ENCODE measurements around the gene TKT.

The TKT gene

DNA sequence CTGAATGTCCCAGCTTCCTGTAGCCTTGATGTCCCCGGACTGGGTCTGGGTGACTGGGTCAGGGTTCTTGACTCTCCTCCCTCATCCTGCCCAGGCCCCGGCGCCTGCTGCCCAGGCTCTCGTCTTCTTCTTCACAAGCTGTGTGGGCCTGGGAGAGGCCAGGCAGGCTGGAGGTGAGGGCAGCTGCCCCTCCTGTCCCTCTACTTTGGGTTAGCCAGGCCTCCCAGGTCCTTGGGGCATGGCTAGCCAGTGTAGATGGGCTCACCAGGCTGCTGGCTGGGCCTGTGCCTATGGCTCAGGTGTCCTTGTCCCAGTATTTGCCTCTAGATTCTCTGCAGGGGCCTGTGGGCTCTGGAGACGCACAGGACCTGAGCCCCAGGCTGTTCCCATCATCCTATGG is 31.8 kb downstream of the TKT start:
- DNase-seq (ENCODE audit: low spot score), result no peak

DNA sequence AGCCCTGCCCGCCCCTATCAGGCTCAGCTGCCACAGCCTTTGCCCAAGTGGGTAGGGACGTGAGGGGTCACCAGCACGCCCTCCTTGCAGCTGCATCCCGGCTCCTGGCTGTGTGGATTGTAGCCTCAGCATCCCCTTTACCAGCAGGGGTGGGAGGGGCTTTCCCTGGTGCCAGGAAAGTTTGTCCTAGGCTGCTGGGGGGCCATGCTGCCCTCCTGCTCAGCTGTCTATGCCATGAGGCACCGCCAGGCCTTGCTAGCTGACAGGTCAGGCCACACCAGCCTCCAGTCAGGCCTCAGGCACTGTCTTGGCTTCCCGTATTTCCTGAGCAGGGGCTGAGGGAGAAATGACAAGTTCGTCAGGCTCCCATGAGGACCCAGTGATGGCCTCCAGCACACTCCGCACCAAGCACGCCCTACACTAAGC is 32.3 kb downstream of the TKT start:
- no peak for DNase-seq (ENCODE audit: low spot score)

DNA sequence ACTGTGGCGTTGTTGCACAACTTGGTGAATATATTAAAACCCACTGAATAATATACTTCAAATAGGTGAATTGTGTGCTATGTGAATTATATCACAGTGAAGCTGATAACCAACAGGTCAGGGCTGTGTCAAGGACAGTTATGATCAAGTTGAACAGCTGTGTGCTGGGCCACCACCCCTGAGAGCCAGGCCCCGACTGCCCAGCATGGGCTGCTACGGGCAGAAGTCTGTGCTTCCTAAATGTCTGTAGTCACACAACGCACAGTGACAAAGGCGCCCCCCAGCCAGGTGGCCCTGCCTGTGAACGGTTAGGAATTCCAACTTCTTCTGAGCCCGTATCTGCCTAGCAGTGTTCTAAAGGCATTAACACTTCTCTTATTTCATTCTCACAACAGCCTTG is 32.8 kb downstream of the TKT start:
- no peak for DNase-seq (ENCODE audit: low spot score)

DNA sequence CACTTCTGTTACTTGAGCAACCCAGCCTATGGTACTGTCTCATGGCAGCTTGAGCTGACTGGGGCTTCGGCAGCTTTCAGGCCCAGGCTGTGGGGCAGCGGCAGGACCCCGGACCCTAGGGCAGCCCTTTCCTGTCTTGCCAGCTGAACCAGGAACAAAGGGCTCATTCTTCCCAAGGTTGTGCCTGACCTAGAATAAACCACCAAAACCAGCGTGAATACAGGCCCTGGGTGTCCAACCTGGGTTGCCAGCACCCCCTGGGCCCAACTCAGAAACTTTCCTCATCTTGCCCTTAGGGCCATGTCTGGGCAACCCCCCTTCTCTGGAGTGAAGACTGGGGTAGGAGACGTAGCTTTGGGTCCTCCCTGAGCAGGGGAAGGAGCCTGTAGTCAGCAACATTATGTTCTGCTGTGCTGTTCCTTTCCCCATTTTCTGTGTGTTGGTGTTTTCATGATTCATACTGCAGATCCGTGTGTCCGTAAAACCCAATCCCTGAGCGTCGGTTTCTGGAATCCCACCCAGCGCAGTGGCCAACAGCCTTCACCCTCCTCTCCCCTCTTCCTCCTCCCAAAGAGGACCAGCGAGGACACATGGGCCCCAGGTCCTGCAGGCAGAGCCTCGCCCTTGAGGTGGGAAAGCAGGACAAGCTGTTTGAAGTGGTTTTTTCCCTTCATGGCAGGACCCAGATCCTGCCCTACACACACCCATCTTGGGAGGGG is 33.5 kb downstream of the TKT start:
- DNase-seq (ENCODE audit: low spot score), result no peak

DNA sequence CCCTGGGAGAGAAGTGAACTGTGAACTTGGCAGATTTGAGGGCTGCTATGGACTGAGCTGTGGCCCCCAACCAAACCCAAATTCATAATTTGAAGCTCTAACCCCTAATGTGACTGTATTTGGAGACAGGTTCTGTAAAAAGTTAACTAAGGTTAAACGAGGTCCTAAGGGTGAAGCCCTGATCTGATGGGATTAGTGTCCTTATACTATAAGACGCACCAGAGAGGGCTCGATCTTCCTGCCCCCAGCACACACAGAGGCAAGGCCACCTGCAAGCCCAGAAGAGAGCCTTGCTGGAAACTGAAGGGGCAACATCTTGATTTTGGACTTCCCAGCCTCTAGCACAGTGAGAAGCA is 34.0 kb downstream of the TKT start:
- no peak for DNase-seq (ENCODE audit: low spot score)

DNA sequence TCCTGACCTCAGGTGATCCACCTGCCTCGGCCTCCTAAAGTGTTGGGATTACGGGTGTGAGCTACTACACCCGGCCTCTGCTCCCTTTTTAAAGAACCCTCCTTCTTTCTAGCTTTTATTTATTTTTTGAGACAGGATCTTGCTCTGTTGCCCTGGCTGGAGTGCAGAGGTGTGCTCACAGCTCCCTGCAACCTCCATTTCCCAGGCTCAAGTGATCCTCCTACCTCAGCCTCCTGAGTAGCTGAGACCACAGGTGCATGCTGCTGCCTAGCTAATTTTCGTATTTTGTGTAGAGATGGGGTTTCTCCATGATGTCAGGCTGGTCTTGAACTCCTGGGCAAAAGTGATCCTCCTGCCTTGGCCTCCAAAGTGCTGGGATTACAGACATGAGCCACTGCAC is 34.5 kb downstream of the TKT start:
- DNase-seq (ENCODE audit: low spot score), result no peak

DNA sequence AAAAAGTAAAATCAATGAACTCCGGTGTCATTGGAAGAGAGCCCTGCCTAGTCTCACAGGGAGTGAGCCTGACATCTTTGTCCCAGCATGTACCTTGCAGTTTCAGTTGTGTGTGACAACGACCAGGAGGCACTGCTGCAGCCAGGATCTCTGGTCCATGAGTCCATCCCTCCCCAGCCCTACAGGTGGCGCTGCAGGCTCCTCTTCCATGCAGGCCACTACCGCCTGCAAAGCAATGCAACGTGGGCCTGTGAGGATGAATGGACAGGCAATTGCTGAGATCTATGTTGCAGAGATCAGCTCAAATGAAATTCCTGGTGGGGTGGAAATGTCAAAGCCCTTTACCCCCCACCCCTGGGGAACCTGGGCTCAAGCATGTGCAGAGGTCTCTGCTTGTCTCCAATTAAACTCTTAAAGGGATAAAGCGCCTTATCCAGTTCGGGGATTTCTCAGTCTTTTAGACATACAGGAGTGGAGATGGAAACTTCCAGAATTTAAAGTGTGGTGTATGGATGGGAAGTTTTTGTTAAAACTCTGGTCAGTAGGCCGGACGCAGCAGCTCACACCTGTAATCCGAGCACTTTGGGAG is 35.8 kb downstream of the TKT start:
- peak; percentile 83 for DNase-seq (ENCODE audit: low spot score)

DNA sequence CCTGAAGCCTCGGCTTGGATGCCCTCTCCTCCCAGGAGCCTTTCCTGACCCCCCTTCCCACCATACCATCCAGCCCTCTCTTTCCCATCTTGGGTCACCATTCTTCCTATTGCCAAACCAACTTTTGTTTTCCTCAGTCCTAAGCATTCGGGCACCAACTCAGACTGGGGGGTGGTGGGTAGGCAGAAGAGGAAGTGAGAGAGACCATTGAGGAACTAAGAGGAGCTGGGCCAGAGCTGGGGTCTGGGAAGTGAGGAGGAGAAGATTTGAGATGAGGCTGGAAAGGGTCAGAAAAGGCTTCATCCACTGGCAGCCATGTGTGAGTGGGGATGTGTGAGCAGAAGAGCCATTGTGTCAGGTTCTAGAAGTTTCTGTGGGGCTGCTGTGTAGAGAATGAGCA is 37.7 kb downstream of the TKT start:
- no peak for DNase-seq (ENCODE audit: low spot score)

DNA sequence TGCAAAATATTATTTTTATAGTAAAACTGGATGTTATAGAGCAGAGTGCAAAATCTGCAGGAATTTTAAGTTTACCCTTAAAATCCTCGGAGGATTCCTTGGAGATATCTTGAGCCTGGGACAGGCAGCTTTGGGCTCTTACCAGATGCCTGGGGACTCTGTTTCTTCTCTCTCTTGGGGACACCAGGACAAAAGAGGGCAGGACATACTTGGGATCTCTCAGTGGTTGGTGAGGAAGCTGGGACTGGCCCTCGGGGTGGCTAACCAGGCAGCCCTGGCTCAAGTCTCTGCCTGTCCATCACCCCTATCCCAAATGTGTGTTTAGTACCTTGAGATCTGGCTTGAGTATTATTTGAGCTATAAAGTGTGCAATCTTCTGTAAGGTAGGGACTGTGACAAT is 38.6 kb downstream of the TKT start:
- DNase-seq (ENCODE audit: low spot score), result no peak

DNA sequence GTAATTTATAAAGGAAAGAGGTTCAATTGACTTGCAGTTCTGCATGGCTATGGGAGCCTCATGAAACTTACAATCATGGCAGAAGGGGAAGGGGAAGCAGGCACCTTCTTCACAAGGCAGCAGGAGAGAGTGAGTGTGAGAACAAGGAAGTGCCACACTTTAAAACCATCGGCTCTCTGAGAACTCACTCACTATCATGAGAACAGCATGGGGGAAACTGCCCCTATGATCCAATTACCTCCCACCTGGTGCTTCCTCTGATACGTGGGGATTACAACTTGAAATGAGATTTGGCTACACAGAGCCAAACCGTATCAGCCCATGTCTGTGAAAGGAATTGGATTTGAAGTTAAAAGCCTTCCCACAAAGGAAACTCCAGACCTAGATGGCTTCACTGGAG is 39.1 kb downstream of the TKT start:
- DNase-seq (ENCODE audit: low spot score), result no peak

DNA sequence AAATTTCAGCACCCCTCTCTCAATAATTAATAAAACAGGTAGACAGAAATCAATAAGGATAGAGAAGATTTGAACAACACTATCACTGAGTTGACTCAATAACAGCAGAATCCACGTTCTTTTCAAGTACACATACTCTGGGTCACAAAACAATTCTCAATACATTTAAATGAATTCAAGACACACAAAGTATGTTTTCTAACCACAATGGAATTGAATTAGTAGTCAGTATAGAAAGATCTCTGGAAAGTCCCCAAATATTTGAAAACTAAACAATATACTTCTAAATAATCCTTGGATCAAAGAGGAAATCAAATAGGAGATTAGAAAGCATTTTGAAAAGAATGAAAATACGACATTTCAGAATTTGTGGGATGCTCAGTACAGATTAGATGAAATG is 40.0 kb downstream of the TKT start:
- DNase-seq (ENCODE audit: low spot score), result no peak

DNA sequence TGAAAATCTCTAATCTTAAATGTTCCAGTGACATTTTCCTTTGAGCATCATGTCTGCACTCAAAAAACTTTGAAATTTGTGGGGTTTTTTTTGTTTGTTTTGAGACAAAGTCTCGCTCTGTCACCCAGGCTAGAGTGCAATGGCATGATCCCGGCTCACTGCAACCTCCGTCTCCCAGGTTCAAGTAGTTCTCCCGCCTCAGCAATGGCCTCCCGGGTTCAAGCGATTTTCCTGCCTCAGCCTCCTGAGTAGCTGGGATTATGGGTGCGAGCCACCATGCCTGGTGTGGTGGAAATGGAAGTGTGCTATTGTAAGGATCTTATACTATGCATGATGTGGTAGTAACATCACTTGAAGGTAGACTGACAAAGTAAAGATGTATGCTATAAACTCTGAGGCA is 42.5 kb downstream of the TKT start:
- no peak for DNase-seq (ENCODE audit: low spot score)

DNA sequence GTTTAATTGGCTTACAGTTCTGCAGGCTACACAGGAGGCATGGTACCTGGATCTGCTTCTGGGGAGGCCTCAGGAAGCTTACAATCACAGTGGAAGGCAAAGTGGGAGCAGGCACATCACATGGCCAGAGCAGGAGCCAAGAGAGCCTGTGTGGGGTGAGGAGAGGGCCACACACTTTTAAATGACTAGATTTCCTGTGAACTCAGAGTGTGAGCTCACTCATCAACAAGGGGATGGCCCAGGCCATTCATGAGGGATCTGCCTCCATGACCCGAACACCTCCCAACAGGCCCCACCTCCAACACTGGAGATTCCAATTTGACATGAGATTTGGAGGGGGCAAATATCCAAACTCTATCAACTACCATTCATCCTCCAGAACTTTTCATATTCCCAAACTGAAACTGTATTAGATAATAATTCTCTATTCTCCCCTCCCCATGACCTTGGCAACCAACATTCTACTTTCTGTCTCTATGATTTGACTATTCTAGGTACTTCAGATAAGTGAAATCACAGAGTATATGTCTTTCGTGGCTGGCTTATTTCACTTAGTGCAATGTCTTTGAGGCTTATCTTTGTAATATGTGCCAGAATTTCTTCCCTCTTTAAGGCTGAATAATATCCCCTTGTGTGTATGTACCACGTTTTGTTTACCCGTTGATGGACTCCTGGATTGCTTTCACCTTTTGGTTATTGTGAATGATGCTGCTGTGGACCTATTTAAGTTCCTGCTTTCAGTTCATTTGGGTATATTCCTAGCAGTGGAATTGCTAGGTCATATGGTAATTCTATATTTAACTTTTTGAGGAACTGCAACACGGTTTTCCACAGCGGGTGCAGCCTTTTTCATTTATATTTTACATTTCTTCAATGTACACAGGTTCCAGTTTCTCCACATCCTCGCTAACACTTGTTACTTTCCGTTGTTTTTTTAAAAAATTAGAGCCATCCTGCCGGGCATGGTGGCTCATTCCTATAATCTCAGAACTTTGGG is 43.8 kb downstream of the TKT start:
- no peak for DNase-seq (ENCODE audit: low spot score)

DNA sequence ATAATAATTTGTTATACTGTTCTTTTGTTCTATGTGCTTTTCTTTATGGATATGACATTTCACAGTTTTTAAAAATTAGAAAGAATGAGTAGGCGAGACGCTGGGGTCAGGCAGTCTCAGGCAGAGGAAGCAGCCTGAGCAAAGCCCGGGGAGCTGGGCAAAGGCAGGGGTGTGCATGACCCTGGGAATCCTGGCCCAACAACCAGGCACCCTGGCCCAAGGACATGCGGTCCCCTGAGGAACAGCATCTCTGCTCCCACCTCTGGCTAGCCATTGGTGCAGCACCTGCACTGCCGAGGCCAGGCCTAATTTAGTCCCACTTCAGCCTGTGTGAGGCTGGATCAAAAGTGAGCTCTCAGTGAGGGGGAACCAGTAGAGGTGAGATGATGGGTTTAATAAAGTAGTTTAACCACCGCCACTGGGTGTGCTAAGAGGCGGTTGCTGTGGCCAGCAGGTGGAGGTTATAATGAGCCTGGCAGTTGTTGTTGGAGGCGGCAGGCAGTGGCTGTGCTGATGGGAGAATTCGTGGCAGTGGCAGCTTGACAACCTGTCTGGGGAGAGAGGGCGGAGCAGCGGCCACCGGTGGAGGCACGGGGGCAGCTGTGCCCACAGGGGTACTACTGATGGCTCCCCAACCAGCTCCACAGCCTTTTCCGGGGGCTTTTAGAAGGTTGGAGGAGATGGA is 53.3 kb downstream of the TKT start:
- DNase-seq (ENCODE audit: low spot score), result no peak

DNA sequence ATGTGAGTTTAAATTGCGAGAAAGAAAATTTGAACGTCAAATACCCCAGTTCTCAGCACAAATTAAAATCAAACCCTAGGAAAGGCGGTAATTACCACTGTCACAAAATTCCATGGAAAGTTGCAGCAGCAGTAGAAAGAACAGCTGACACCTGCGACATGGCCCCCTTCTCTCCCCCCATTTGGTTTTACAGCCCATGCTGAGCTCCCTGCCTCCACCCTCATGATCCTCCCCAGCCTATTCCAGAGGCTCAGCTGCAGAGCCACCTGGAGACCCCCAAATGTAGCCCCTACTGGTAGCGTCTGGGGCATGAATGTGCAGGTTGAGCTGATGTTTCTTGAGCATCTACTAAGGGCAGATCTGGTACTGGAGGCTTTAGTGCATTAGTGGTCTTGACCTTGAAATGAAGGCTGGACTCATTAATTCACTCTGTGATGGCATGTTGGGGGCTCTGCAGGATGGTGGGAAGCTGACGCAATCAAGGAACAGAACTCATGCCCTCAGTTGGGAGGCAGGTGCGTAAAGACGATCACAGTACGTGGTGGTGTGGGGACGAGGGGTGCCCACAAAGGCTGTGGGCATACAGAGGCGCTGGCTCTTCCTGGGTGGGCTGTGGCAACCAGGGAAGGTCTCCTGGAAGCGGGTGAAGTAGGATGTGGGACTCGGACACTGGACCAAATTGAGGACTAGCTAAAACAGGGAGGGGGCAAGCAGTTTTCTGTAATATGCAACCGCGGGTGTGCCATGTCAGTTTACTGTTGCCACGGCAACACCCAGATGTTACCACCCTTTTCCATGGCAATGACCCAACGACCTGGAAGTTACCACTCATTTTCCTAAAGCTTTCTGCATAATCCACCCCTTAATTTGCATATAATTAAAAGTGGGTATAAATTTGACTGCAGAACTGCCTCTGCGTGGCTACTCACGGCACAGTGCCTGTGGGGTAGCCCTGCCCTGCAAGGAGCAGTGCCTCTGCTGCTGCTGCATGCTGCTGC is 55.0 kb downstream of the TKT start:
- DNase-seq (ENCODE audit: low spot score), result no peak

DNA sequence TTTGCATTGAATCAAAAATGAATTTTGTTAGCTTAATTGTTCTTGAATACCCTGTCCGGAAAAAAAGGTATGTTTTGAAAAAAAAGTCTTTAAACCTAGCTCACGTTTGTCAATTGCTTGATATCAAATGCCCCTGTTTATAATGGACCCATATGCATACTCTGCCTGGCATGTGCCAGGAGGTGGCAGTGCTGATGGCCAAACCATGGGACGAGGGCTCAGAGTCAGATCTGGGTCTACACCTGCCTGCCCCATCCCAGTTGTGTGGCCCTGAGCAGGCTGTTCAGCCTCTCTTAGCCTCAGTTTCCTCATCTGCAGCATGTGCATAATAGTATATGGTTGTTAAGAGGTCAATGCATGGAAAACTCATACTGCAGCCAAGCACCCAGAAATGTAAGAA is 56.0 kb downstream of the TKT start:
- DNase-seq (ENCODE audit: low spot score), result no peak

DNA sequence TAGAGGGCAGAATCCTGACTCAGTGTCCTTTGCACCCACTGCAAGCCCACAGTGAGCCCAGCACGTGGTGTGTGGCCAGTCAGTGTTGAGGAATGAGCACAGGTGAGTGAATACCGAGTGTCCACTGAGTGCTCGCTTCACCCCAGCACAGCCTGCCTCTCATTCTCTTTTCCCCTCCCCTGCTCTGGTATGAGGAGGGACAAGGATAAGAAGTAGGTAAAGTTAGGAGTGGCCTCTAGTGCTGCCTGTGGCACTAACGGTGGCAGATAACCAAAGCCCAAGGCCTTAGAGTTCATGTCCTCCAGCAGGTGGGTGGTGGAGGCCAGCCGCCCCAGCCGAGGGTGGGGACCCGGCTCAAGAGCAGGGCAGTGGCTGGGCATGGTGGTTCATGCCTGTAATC is 56.8 kb downstream of the TKT start:
- DNase-seq (ENCODE audit: low spot score), result no peak

DNA sequence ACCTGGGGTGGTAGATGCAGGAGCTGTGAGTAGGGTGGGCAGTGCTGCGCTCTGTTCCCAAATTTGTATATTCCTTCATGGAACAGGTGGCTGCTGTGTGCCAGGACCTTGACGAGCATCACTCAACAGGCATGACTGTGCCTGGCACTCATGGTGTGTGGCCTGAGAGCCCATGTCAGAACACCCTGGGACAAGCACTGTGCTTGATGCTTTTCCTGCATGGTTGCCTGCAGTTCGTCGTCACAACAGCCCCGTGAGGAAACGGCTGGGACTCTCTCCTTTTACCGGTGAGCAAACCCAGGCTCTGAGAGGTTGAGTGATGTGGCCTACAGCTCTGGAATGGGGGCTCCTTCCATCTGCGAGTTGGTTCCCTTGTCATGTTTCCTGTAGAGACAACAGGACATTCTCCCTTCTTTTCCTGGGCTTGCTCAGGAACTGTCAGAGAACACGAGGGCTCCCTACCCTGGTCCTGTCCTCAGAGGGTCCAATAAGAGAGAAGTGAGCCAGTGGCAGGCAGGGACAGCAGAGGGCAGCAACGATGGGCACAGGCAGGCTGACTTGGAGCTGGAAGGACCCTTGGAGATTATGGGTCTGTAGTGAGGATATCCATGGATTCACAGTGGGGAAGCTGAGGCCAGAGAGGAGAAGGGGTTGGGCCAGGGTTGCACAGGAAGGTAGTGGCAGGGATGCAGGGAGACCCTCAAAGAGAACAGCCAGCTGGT is 57.4 kb downstream of the TKT start:
- no peak for DNase-seq (ENCODE audit: low spot score)

DNA sequence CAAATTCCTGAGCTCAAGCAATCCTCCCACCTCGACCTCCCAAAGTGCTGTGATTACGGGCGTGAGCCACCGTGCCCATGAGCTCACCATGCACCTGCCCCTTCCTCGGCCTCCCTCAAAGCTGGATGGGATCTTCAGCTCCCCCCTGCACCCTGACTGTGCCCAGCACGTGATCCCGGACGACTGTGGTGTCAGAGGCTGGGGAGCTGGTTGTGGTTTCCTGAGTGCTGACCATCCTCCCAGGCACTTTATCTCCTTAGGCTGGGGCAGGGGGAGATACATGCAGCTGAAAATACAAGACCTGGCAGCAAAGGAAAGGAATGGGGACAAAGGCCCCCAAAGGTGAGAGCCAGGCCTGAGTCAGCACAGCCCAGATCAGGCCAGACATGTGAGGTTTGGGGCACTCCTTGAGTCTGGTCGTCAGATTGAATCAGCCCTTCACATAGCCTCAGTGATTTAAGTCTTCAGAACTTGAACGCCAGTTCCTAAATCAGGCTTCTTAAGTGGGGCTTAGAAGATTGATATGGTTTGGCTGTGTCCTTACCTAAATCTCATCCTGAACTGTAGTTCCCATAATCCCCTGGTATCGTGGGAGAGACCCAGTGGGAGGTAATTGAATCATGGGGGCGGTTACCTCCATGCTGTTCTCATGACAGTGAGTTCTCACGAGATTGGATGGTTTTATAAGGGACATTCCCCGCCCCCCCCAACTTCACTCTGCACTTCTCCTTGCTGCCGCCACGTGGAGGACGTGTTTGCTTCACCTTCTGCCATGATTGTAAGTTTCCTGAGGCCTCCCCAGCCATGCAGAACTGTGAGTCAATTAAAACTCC is 59.0 kb downstream of the TKT start:
- DNase-seq (ENCODE audit: low spot score), result peak; percentile 17
